Mucosa of stomach (tissue), 1 donor: Measurements from ENCODE around the gene SETD6.
"Not testable (repeated sequence)": the region's sequence is repeated elsewhere in the genome, so short reads cannot be mapped to it uniquely, and the experiment has no call there.

Experiments
- H3K27me3 ChIP-seq: one replicate; pipeline ENCODE4 v1.7.0; 2013; ENCODE audit warnings: mild to moderate bottlenecking, low read length; ENCODE audit not compliant: control insufficient read depth, insufficient read depth
- H3K36me3 ChIP-seq: one replicate; pipeline ENCODE4 v1.7.0; 2013; ENCODE audit warnings: low read length; ENCODE audit not compliant: control insufficient read depth, insufficient read depth
- H3K4me1 ChIP-seq: one replicate; pipeline ENCODE4 v1.7.0; 2013; ENCODE audit warnings: mild to moderate bottlenecking, low read length; ENCODE audit not compliant: control insufficient read depth, insufficient read depth
- H3K4me3 ChIP-seq: one replicate; pipeline ENCODE4 v1.7.0; 2013; ENCODE audit warnings: low read length
- H3K9ac ChIP-seq: one replicate; pipeline ENCODE4 v1.7.0; 2013; ENCODE audit warnings: mild to moderate bottlenecking, low read length, moderate library complexity
- H3K9me3 ChIP-seq: one replicate; pipeline ENCODE4 v1.7.0; 2013; ENCODE audit warnings: mild to moderate bottlenecking, low read length, moderate library complexity; ENCODE audit not compliant: control insufficient read depth
- donor health status: Pancreatic carcinoma.

The SETD6 gene

GRCh38 chr16:58541711-58542110 lies 26.4 kb downstream of the SETD6 start:
- Histone ChIP-seq H3K9ac (no peak overlapping the region), H3K9me3 (no peaks in the 10 kb centered on the region), H3K4me3 (no peak overlapping the region), H3K27me3 (no peaks in the 10 kb centered on the region), H3K36me3 (peaks cover 21% of the 10 kb centered on the region), H3K4me1 (no peaks in the 10 kb centered on the region)

GRCh38 chr16:58542291-58542690 lies 27.0 kb downstream of the SETD6 start:
- Histone ChIP-seq H3K36me3 (peaks cover 16% of the 10 kb centered on the region), H3K9me3 (no peaks in the 10 kb centered on the region), H3K27me3 (no peaks in the 10 kb centered on the region), H3K4me1 (no peaks in the 10 kb centered on the region), H3K4me3 (no peak overlapping the region), H3K9ac (no peak overlapping the region)

GRCh38 chr16:58543685-58544084 lies 28.4 kb downstream of the SETD6 start:
- H3K36me3 ChIP-seq = peaks cover 16% of the 10 kb centered on the region
- no peaks in the 10 kb centered on the region for H3K4me1 ChIP-seq
- H3K9ac ChIP-seq = no peak overlapping the region
- no peaks in the 10 kb centered on the region for H3K9me3 ChIP-seq
- H3K27me3 ChIP-seq = no peaks in the 10 kb centered on the region
- no peak overlapping the region for H3K4me3 ChIP-seq

- Histone ChIP-seq H3K9ac (no peak overlapping the region), H3K4me1 (no peaks in the 10 kb centered on the region), H3K36me3 (peaks cover 14% of the 10 kb centered on the region), H3K27me3 (no peaks in the 10 kb centered on the region), H3K9me3 (no peaks in the 10 kb centered on the region), H3K4me3 (no peak overlapping the region)
Observed at GRCh38 chr16:58548378-58548777, 33.1 kb downstream of the SETD6 start.

- H3K27me3 ChIP-seq = no peaks in the 10 kb centered on the region
- H3K9ac ChIP-seq = no peak overlapping the region
- no peaks in the 10 kb centered on the region for H3K9me3 ChIP-seq
- H3K4me3 ChIP-seq = no peak overlapping the region
- no peaks in the 10 kb centered on the region for H3K4me1 ChIP-seq
- peaks cover 4% of the 10 kb centered on the region for H3K36me3 ChIP-seq
Observed at GRCh38 chr16:58551496-58551895, 36.2 kb downstream of the SETD6 start.

GRCh38 chr16:58556678-58557077 lies 41.4 kb downstream of the SETD6 start:
- H3K27me3 ChIP-seq = no peaks in the 10 kb centered on the region
- no peak overlapping the region for H3K4me3 ChIP-seq
- no peak overlapping the region for H3K9ac ChIP-seq
- peaks cover under 1% of the 10 kb centered on the region for H3K36me3 ChIP-seq
- H3K9me3 ChIP-seq = no peaks in the 10 kb centered on the region
- H3K4me1 ChIP-seq = no peaks in the 10 kb centered on the region

- no peaks in the 10 kb centered on the region for H3K27me3 ChIP-seq
- no peak overlapping the region for H3K9ac ChIP-seq
- H3K9me3 ChIP-seq = no peaks in the 10 kb centered on the region
- H3K4me1 ChIP-seq = no peaks in the 10 kb centered on the region
- peaks cover 6% of the 10 kb centered on the region for H3K36me3 ChIP-seq
- no peak overlapping the region for H3K4me3 ChIP-seq
Observed at GRCh38 chr16:58563235-58563634, 47.9 kb downstream of the SETD6 start.

- Histone ChIP-seq H3K36me3 (peaks cover 6% of the 10 kb centered on the region), H3K4me1 (no peaks in the 10 kb centered on the region), H3K9ac (no peak overlapping the region), H3K4me3 (no peak overlapping the region), H3K27me3 (no peaks in the 10 kb centered on the region), H3K9me3 (no peaks in the 10 kb centered on the region)
Observed at GRCh38 chr16:58563775-58564174, 48.5 kb downstream of the SETD6 start.

- H3K27me3 ChIP-seq, H3K4me1 ChIP-seq, H3K9ac ChIP-seq, H3K9me3 ChIP-seq, H3K36me3 ChIP-seq, H3K4me3 ChIP-seq: not testable (repeated sequence)
Observed at GRCh38 chr16:58565697-58566096, 50.4 kb downstream of the SETD6 start.
